Cerebellar nuclear complex (tissue), 1 donor: ENCODE results near the gene SEMA3A.

ENCODE experiments used
- DNase-seq, 2 experiments: peaks; one replicate each; lab custom pipeline; 2025; lab: John Stamatoyannopoulos, UW

Gene SEMA3A

GRCh38 chr7:83921941-83922607 is 272.5 kb downstream of the SEMA3A start:
- DNase-seq: no peak

- no peak for DNase-seq
Observed at GRCh38 chr7:83921271-83921940, 273.2 kb downstream of the SEMA3A start.

GRCh38 chr7:83918142-83918541 is 276.4 kb downstream of the SEMA3A start:
- no peak for DNase-seq

- DNase-seq: no peak
Observed at GRCh38 chr7:83913174-83913573, 281.4 kb downstream of the SEMA3A start.

- DNase-seq: no peak
Observed at GRCh38 chr7:83908526-83908925, 286.1 kb downstream of the SEMA3A start.
